HG02840 (cell line): Measurements from ENCODE around the gene LEO1.

Experiments
- ATAC-seq: cut with Tn5 transposase; IDR thresholded peaks from one replicate; pipeline ENCODE4 v1.9.1; 2021; ENCODE audit warnings: mild to moderate bottlenecking, moderate library complexity, moderate number of reproducible peaks; ENCODE audit not compliant: unreplicated experiment, low FRiP score

Gene LEO1

DNA sequence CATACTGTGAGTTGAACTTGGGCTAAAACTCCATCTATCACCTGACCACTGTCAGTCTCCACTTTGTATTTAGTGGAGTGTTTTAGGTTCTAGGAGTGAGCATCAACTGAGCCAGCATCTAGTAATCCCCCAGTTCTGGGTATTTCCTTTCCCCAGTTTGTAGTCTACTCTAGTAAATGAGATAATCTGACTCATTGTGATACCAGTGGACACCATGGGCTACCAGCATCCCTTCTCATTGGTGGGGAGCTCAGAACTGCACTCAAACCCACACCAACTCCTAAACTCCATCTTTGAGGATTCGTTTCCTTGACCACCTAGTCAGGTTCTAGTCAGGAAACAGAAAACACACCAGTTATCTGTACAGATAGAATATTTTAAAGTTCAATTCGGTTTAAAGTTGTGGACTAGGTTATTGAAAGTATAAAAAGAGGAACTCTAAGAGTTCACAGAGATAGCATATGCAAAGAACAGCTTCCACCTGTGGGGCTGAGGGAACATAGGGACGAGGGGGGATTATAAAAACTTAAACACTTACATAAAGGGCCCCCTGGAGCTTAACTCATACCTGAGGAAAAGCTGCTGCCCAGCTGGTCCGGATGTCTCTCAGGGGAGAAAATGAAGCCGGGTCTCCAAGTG is 36.0 kb downstream of the LEO1 start:
- peak; percentile 72 for ATAC-seq

DNA sequence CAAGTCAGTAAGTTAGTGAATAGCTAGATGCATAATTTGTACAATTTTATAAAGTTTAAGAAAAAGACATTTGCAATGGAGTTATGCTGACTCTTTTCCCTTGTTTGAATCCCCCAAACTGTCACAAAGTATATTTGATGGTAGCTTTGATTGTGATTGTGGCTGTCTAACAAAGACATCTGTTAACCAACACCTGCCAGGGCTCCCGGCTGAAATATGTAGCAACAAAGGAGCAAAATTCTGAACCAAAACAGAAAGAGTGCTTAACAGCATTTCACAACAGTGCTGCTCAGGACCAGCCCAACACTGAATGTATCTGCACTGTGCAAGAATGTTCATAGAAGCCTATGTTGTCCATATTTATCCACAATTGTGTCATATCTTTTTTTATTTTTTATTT is 39.4 kb downstream of the LEO1 start:
- no peak for ATAC-seq

DNA sequence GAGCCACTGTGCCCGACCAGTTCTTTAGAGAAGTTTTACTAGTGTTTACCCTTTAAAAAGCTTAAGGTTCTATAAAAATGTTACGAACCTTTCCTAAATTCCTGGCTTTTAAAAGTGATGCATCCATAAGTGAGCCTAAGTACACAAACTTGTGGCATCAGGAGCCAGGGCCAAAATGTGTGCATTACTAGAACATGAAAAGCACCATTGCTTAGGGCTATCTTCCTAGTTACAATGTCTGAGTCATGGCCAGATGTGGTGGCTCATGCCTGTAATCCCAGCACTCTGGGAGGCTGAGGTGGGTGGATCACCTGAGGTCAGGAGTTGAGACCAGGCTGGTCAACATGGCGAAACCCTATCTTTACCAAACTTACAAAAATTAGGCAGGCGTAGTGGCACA is 39.9 kb downstream of the LEO1 start:
- no peak for ATAC-seq

DNA sequence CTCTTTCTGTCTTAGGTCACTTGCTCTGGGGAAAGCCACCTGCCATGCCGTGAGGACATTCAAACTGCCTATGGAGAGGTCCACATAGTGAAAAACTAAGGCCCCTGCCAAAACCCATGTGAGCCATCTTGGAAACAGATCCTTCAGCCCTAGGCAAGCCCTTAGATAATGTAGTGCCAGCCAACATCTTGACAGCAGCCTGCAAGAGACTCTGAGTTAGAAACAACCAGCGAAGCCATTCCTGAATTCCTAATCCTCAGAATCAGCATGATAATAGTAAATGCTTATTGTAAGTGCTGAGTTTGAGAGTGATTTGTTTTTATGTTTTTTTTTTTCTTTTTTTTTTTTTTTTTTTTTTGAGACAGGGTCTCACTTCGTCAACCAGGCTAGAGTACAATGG is 40.6 kb downstream of the LEO1 start:
- ATAC-seq, result no peak

DNA sequence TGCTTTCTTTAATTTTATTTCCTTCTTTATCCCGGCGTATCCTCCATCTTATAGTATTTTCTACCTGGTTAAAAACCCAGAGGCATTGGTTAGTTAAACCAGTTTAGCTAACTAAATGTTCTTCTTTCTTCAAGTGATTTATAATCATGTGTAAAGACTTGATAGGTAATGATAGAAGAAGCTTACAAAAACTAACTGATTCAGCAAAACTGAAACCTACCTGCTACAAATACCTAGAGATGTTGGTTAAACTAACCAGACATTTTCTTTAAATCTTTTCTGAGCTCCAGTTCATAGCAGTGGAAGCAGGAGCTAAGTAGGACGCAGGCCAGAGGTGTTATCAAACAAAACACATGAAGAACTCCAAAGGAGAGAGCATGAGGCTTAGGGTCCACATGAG is 44.8 kb downstream of the LEO1 start:
- no peak for ATAC-seq

DNA sequence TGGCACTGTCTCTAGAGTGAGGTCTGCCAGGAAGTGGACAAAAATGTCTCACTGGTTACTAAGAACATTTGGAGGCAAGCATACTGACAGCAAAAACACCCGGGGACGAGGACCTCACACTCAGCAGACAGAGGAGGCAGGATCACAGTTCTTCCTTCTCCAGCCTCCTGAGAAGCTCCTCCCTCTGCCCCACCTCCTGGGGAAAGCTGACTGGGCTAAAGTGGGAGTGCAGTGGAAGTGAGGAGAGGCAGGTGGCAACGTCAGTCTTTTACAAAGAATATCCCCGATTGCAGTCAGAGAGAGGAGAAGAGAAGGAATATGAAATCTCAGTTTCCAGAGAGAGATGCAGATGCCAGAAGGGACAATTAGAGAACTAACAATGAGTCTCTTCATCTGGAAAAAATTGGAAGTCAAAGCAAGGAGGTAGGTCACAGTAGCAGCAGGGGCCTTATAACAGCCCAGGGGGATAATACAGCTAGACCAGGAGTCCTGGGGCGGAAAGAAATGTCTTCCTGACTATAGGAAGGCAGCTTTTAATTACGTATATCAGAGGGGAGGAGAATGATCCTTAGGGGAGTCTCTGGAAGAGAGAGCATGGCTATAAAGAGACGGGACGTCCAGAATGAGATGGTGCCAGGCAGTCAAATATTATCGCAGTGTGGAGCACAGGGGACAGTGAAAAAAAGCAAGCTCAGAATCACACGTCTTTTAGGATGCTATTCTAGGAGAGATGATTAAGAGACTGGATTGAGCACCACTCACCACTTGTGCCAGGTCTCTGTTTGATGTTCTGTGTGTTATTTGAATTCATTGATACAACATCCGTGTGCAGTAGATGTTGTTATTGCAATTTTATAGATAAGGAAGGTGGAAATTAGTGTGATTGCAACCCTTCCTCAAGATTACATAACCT is 47.2 kb downstream of the LEO1 start:
- no peak for ATAC-seq

DNA sequence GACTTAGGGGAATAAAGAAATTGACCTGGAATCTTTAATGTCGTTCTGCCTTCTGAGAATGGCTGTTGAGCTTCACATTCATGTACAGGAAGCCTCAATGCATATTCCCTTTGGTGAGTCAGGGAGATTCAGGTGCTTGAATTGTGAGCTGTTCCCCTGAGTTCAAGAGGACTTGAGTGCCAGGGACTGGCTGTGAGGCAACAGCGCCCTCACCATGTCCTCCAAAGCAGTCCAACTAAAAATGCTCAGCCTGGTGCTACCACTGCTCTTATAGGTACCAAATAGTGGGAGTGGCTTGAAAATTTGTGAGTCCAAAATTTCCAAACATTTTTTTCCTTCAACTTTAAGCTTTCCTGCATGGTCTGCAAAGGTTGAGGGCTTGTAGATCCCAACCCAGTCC is 54.1 kb downstream of the LEO1 start:
- no peak for ATAC-seq

DNA sequence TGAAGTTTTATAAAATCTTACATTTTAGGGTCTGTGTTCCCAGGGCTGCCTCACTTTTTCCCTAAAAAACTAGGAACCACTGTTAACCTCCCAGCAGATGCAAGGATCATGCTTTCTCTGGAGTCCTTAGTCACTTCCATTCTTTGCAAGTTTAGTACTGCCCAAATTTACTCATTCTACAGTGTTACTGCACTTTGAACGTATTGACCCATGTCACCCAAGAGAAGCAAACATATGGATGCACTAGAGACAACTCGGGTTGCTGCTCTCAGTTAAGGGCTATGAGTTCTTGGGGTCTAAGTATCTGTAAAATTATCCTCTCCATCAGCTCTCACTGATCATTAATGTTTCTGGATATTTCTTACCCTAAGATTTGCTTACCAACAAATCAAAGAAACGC is 59.0 kb downstream of the LEO1 start:
- ATAC-seq, result no peak

DNA sequence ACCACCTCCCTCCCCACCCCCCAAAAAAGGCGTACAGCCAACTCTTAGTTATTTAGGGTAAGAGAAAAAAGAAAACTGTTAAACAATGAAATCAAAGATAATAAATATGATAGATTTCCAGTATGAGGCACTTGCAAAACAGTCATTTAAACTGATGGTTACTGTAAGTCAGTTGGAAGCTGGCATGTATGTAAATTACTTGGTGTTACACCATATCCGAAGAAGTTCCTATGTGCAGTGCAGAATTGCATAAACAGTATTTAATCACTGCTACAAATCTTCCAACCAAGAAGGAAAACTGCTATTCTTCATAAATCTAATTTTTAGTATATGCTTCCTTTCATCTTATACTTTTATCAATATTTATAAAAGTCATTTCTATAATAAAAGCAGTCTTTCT is 62.0 kb downstream of the LEO1 start:
- ATAC-seq, result no peak

DNA sequence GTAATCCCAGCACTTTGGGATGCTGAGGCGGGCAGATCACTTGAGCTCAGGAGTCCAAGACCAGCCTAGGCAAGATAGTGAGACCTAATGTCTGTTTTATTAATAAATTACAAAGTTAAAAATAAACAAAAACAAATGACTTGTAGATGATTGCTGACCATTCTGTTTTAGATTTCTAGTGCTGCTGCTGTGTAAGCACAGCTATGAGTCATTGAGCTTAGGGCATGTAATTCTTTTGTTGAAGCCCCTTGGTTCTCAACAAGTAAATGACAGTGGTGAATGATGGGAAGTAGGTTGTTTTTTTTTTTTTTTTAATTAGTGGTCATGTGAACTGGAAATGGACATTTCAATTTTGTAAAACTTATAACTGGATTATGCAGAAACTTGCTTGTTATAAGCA is 63.3 kb downstream of the LEO1 start:
- no peak for ATAC-seq

DNA sequence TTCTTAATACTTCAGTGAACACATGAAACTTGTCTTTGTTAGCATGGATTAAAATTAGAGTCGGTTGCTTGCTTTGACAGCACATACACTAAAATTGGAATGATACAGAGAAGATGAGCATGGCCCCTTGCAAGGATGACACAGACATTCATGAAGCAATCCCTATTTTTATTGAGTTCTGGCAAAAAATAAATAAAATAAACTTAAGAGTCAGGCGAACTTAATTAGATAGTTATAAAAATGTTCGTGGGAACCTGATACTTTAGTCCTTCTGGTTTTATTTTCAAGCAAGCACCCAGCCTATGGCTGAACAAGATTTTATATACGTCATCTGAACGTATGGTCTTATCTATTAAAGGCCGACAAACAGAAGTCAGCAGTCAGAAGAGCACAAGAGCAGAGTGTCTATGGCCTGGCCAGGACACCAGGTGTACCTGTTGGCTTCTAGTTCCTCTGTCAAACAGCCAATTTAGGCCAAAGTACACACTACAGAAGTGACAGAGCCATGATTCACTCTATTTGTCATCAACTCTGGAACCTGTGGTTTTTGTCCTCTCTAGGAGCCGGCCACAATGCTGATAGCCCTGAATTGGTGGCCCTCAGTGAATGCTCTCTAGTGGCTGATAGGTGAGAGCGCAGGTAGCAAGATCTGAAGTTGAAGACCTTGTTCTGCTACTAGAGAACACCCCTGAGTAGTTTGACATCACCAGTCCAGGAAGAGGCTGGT is 64.3 kb downstream of the LEO1 start:
- no peak for ATAC-seq

DNA sequence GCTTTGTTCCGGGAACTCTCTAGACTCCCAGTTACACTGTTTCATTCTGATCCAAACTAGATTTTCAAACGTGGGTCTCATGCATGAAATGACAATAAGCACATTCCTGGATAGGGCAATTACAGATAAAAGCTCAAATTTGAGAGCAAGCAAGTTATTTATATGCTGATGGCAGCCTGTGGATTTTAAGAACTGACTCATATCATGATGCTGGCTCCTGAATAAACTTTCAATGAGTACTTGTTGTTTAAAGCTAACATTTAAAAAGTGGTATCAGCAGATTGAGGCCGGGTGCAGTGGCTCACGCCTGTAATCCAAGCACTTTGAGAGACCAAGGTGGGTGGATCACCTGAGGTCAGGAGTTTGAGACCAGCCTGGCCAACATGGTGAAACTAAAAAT is 66.6 kb downstream of the LEO1 start:
- ATAC-seq, result no peak

DNA sequence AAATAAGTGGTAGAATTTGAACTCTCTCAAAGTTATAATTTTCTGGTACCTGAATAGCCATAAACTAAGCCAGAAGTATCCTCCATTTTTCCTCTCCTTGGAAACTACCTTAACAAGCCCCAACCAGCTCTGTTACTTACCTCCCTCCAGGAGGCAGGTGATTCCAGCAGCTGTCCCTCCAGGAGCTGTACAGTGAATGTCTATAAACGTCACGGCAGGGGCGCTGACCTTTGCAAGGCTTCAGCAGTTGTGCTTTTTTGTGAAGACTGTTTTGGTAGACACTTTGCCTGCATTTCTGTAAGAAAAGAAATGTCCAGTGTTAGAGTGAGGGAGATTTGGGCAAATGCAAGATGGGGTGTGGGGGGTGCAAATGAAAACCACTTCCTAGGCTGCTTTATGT is 67.2 kb downstream of the LEO1 start:
- ATAC-seq, result no peak

DNA sequence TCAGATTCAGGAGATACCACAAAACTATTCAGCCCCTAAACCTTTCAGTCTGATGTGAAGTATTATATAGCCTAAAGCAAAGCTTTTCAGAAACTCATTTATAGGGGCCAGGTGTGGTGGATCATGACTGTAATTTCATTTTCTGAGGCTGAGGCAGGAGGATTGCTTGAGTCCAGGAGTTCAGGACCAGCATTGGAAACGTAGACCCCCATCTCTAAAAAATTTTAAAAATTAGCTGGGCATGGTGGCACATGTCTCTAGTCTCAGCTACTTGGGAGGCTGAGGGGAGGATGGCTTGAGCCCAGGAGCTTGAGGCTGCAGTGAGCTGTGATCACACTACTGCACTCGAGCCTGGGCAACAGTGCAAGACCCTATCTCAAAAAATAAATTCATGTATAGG is 82.1 kb downstream of the LEO1 start:
- ATAC-seq, result no peak

DNA sequence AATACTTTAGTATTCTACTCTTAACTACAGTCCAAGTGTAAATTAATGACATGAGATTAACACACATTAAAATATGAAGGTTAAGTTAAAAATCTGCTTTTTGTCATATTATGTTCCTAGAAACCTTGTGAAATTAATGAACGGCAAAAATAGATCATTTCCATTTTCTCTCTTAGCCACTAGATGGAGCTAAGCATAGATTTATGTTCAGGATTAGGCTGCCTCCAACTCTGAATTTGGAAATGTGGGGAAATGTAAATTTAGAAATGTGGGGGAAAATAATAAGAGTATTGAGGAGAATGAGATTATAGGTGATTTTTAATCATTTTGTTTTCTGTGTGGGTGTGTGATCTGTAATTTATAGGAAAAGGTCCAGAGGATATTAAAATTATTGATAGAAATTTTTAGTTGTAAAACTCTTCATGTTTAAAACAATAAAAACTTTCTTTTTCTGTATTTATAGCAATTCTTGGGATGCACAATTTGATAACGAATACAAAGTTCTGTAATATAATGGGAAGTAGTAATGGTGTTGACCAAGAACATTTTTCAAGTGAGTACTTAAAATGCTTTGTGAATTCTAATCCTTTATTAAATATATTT is 82.9 kb downstream of the LEO1 start:
- no peak for ATAC-seq
